HepG2 (cell line): ENCODE data around the gene FAM168A. TPM values are rescaled to one million over a fixed set of nuclear protein-coding genes. Genes with fewer than 3 reads are reported as not detected.
A peak's percentile ranks its signal among the peaks of the same experiment; 100 is the strongest.

Experiments used
- ATAC-seq: fragments of 200-7000 bp; cut with Tn5 transposase; 3 replicates; pipeline ENCODE4 v1.9.1; 2020; ENCODE audit warnings: mild to moderate bottlenecking, moderate library complexity
- BruUV-seq: library from RNA; stranded (reverse); fragments of 400-500 nt; replicated peaks from 2 replicates; lab custom pipeline; 2021; lab: Mats Ljungman, UMichigan
- CTCF ChIA-PET: fragments of 300-600 bp; formaldehyde crosslinking; extraction: SDS; loops from one replicate; lab custom pipeline; 2021; ENCODE audit warnings: low total read pairs, inconsistent platforms, low intra/inter-chr PET ratio; lab: Yijun Ruan, JAX
- POLR2A ChIA-PET: fragments of 350-600 bp; sonication (Branson Sonifier 250); formaldehyde crosslinking; loops from one replicate; lab custom pipeline; 2020; ENCODE audit warnings: antibody characterized with exemption, inconsistent platforms; lab: Yijun Ruan, JAX
- DNase-seq: peaks from one replicate; pipeline ENCODE4 v3.0.0-alpha.2; 2015; ENCODE audit warnings: low spot score
- FAIRE-seq: peaks from 3 replicates; lab custom pipeline; 2011; peaks lifted over from hg19 to GRCh38; lab: Jason Lieb, UNC
- H2AFZ ChIP-seq: one replicate; pipeline ENCODE4 v1.6.1; 2011; ENCODE audit warnings: low read length, inconsistent platforms
- H3K27ac ChIP-seq: fragments of 300-600 bp; 3 replicates; pipeline ENCODE4 v1.8.0; 2011; ENCODE audit warnings: mixed run types, mild to moderate bottlenecking, mixed read lengths, low read length, inconsistent platforms; ENCODE audit not compliant: insufficient read depth; ENCODE audit errors: extremely low read length
- H3K27me3 ChIP-seq, 2 experiments: fragments of 200-600 bp in 1 of 2; 2 replicates in 1 of 2; 3 replicates in 1 of 2; pipeline versions ENCODE4 v1.6.0 to v1.8.0; 2011; ENCODE audit warnings: low read length in 2 of 2, mild to moderate bottlenecking in 2 of 2, moderate library complexity in 2 of 2, inconsistent platforms in 1 of 2; ENCODE audit not compliant: insufficient read depth in 2 of 2, control insufficient read depth in 1 of 2
- H3K36me3 ChIP-seq, 2 experiments: fragments of 200-600 bp in 1 of 2; replicated peaks in 1 of 2; 2 replicates in 1 of 2; 3 replicates in 1 of 2; pipeline versions ENCODE4 v1.5.1 to v1.8.0; 2011; ENCODE audit warnings: low read length in 2 of 2, inconsistent platforms in 1 of 2; ENCODE audit not compliant: insufficient read depth in 2 of 2, control insufficient read depth in 1 of 2
- H3K4me1 ChIP-seq: 2 replicates; pipeline ENCODE4 v1.5.1; 2012; ENCODE audit warnings: low read length, inconsistent platforms; ENCODE audit not compliant: insufficient read depth
- H3K4me2 ChIP-seq: 2 replicates; pipeline ENCODE4 v1.6.0; 2011; ENCODE audit warnings: low read depth, low read length, inconsistent platforms
- H3K4me3 ChIP-seq, 3 experiments: fragments of 200-600 bp in 1 of 3; sonication (generic), shearing (Covaris generic) in 1 of 3; replicated peaks in 1 of 3; 2 replicates each; pipeline ENCODE4 v1.5.1; 2011 to 2016; ENCODE audit warnings: low read length in 3 of 3, inconsistent platforms in 2 of 3, low read depth in 2 of 3, mild to moderate bottlenecking in 2 of 3, control low read depth in 1 of 3, mixed read lengths in 1 of 3; ENCODE audit not compliant: insufficient read depth in 1 of 3
- H3K79me2 ChIP-seq: one replicate; pipeline ENCODE4 v1.6.1; 2011; ENCODE audit warnings: low read length, inconsistent platforms; ENCODE audit not compliant: insufficient read depth
- H3K9ac ChIP-seq: 2 replicates; pipeline ENCODE4 v1.6.0; 2011; ENCODE audit warnings: mild to moderate bottlenecking, low read depth, low read length, inconsistent platforms; ENCODE audit not compliant: insufficient read depth
- H3K9me3 ChIP-seq: 2 replicates; pipeline ENCODE4 v1.5.1; 2012; ENCODE audit warnings: mild to moderate bottlenecking, low read length
- H4K20me1 ChIP-seq: 2 replicates; pipeline ENCODE4 v1.6.0; 2011; ENCODE audit warnings: inconsistent platforms, mild to moderate bottlenecking, low read length, moderate library complexity; ENCODE audit not compliant: insufficient read depth
- ATF1 ChIP-seq: IDR thresholded peaks from 2 replicates; pipeline ENCODE4 v1.6.1; 2016; ENCODE audit warnings: mild to moderate bottlenecking, control low read depth
- KMT2A ChIP-seq: sonication (generic); formaldehyde crosslinking; IDR thresholded peaks from 2 replicates; pipeline ENCODE4 v1.4.0; 2020; ENCODE audit warnings: missing genetic modification reagents
- NCOA2 ChIP-seq: sonication (generic); formaldehyde crosslinking; IDR thresholded peaks from 2 replicates; pipeline ENCODE4 v1.8.0; 2022; ENCODE audit warnings: inconsistent platforms
- SIX4 ChIP-seq: sonication (generic); formaldehyde crosslinking; IDR thresholded peaks from 2 replicates; pipeline ENCODE4 v1.4.0; 2020; ENCODE audit warnings: missing genetic modification reagents
- SKI ChIP-seq: fragments of 450-650 bp; IDR thresholded peaks from one replicate; pipeline ENCODE4 v1.6.1; 2018; ENCODE audit warnings: mild to moderate bottlenecking; ENCODE audit not compliant: partially characterized antibody
- SMAD3 ChIP-seq: sonication (generic); formaldehyde crosslinking; IDR thresholded peaks from 2 replicates; pipeline ENCODE4 v1.4.0; 2020; ENCODE audit warnings: missing genetic modification reagents
- SOX13 ChIP-seq, 3 experiments: fragments of 450-650 bp in 1 of 3; sonication (generic) in 1 of 3; formaldehyde crosslinking in 1 of 3; IDR thresholded peaks in 2 of 3; conservative IDR thresholded peaks in 1 of 3; 2 replicates each; pipeline versions ENCODE4 v1.5.0 to v1.6.1; 2016 to 2020; ENCODE audit warnings: antibody characterized with exemption in 1 of 3, mild to moderate bottlenecking in 1 of 3, missing compliant biosample characterization in 1 of 3, missing genetic modification reagents in 1 of 3, moderate library complexity in 1 of 3
- SOX6 ChIP-seq, 2 experiments: fragments of 450-650 bp in 1 of 2; sonication (generic) in 1 of 2; formaldehyde crosslinking in 1 of 2; IDR thresholded peaks; 2 replicates each; pipeline versions ENCODE4 v1.4.0 to v1.6.1; 2017 to 2020; ENCODE audit warnings: antibody characterized with exemption in 1 of 2, mild to moderate bottlenecking in 1 of 2, missing genetic modification reagents in 1 of 2
- STAT5B ChIP-seq: sonication (generic); formaldehyde crosslinking; IDR thresholded peaks from 2 replicates; pipeline ENCODE4 v1.4.0; 2020; ENCODE audit warnings: missing genetic modification reagents
- TCF7L2 ChIP-seq: IDR thresholded peaks from 2 replicates; pipeline ENCODE4 v1.6.1; 2011; ENCODE audit warnings: mild to moderate bottlenecking, low read depth, low read length, moderate library complexity
- TEAD3 ChIP-seq: optimal IDR thresholded peaks from 2 replicates; pipeline ENCODE3; 2016; ENCODE audit warnings: borderline replicate concordance
- WIZ ChIP-seq: sonication (generic); formaldehyde crosslinking; IDR thresholded peaks from 2 replicates; pipeline ENCODE4 v1.5.1; 2020; ENCODE audit warnings: mild to moderate bottlenecking, missing genetic modification reagents
- ZNF749 ChIP-seq: sonication (generic); formaldehyde crosslinking; IDR thresholded peaks from 2 replicates; pipeline ENCODE4 v1.8.0; 2022; ENCODE audit warnings: mild to moderate bottlenecking, missing genetic modification reagents, moderate library complexity, borderline replicate concordance
- WGBS: methylation state at CpG from one replicate; pipeline ENCODE4 v1.1.6; 2017; ENCODE audit warnings: low lambda C conversion rate; 5-methylcytosine and 5-hydroxymethylcytosine counted together
- in situ Hi-C: cut with HindIII; loops from 2 replicates; pipeline ENCODE4 v1.10.0; 2017; ENCODE audit warnings: low pct_unique_long_range_greater_than_20kb; ENCODE audit not compliant: extremely low pct_ligation_motif_present
- intact Hi-C: fragments of 100-400 bp; cut with micrococcal nuclease; formaldehyde crosslinking; loops from one replicate; pipeline ENCODE4 v1.10.0; 2022; ENCODE audit not compliant: unreplicated experiment
- polyA plus RNA-seq, 8 experiments: library from polyadenylated mRNA; depleted of rRNA in 3 of 8; stranded (reverse) in 7 of 8; unstranded in 1 of 8; fragments of >200 nt; fragmentation: Illumina TruSeq in 4 of 8; extraction: Trizol in 4 of 8; gene quantifications; 2 replicates each; pipeline versions ENCODE4 v1.2.1 to v1.2.3, GENCODE V29; 2011 to 2016; ENCODE audit warnings: low read depth in 4 of 8, missing spikeins in 1 of 8, mixed read lengths in 1 of 8; ENCODE audit not compliant: insufficient read depth in 1 of 8
- total RNA-seq, 5 experiments: library from RNA; depleted of rRNA; stranded (reverse); fragments of >200 nt; fragmentation: Illumina TruSeq; extraction: Trizol; gene quantifications; 2 replicates each; pipeline ENCODE4 v1.2.3, GENCODE V29; 2016; ENCODE audit warnings: low read depth in 1 of 5
- TF ChIP-seq, protein P1 (sequence below): IDR thresholded peaks from 2 replicates; pipeline ENCODE4 v1.6.1; 2016; ENCODE audit warnings: missing genetic modification reagents, missing compliant biosample characterization
- TF ChIP-seq, protein P2 (sequence below): sonication (generic); formaldehyde crosslinking; IDR thresholded peaks from 2 replicates; pipeline ENCODE4 v1.5.1; 2020; ENCODE audit warnings: mild to moderate bottlenecking, missing genetic modification reagents
- TF ChIP-seq, protein P3 (sequence below): sonication (generic); formaldehyde crosslinking; IDR thresholded peaks from 2 replicates; pipeline ENCODE4 v1.5.1; 2020; ENCODE audit warnings: mild to moderate bottlenecking, missing genetic modification reagents, moderate library complexity
- TF ChIP-seq, protein P4 (sequence below): sonication (generic); formaldehyde crosslinking; IDR thresholded peaks from 2 replicates; pipeline ENCODE4 v1.5.0; 2020; ENCODE audit warnings: mild to moderate bottlenecking, missing genetic modification reagents

FAM168A gene
- total and polyA plus RNA-seq, 2 of the 13 experiments (the other 11 are each of a cell fraction or from before 2014, with no cell fraction given), result 13.9 to 15.8 TPM

DNA sequence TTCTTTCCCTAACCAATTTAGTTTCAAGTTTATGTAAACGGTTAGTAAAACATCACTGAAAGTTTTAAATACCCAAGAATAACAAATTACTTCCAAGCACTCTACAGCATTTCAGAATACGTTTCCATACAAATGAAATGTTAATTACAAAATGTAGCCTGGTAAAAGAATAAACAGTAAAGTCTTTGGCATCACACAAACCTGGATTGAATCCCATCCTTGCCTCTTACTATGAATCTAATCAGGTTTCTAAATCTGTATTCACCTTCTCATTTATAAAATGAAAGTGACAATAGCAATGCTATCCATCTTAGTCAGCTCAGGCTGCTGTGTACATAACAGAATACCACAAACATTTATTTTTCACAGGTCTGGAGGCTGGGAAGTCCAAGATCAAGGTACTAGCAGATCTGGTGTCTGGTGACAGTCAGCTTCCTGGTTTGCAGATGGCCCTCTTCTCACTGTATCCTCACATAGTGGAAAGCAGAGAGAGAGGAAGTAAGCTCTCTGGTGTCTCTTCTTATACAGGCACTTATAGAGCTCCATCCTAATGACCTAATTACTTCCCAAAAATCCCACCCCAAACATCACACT, 19.2 kb downstream of the FAM168A start:
- Histone ChIP-seq H3K4me1 (peaks cover 17% of the 10 kb centered on the region), H3K27ac (no peak overlapping the region), H3K9ac (no peak overlapping the region), H3K36me3 (peaks cover 0 to 4% of the 10 kb centered on the region in 2 experiments; a peak in 1 of 5 replicates), H3K4me3 (no peak overlapping the region), H3K9me3 (no peaks in the 10 kb centered on the region), H3K4me2 (no peak overlapping the region), H4K20me1 (peaks cover 4% of the 10 kb centered on the region; the same call in 1 of the 2 replicates), H3K79me2 (peaks cover 2% of the 10 kb centered on the region), H2AFZ (no peak overlapping the region), H3K27me3 (no peaks in the 10 kb centered on the region)
- in situ Hi-C loops (no loop called here), intact Hi-C loops (no loop called here)
- ChIA-PET CTCF (no interaction called here), POLR2A (no interaction called here)
- FAIRE-seq (no peak), ATAC-seq (peak; percentile 69; the same call in 2 of the 3 replicates), DNase-seq (peak; percentile 38)
- no TSS peak for BruUV-seq
- WGBS, result 90% methylated on average over 2 of the region's 2 CpGs
- TF ChIP-seq ATF1 (CRISPR knock-in tag) (no peak), STAT5B (no peak), ZNF749 (CRISPR knock-in tag) (no peak), TCF7L2 (no peak), WIZ (CRISPR knock-in tag) (no peak), TEAD3 (CRISPR knock-in tag) (peak; percentile 11), KMT2A (CRISPR knock-in tag) (no peak), NCOA2 (CRISPR knock-in tag) (no peak), SKI (peak; percentile 61), SOX6 (IDR thresholded peaks at IDR 0.05) (no peak), SOX6 (CRISPR knock-in tag; IDR thresholded peaks at IDR 0.05) (no peak), SIX4 (no peak), SOX13 (IDR thresholded peaks at IDR 0.05) (no peak), SOX13 (CRISPR knock-in tag; conservative IDR thresholded peaks at IDR 0.05 in 1 of 2, IDR thresholded peaks at IDR 0.05 in 1 of 2) (peak in 1 of 2 experiments; percentile 31; a peak in 1 of 4 replicates), SMAD3 (CRISPR knock-in tag) (no peak)
- TF ChIP-seq, protein P1, sequence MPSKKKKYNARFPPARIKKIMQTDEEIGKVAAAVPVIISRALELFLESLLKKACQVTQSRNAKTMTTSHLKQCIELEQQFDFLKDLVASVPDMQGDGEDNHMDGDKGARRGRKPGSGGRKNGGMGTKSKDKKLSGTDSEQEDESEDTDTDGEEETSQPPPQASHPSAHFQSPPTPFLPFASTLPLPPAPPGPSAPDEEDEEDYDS (CRISPR knock-in tag), result no peak
- TF ChIP-seq, protein P2, sequence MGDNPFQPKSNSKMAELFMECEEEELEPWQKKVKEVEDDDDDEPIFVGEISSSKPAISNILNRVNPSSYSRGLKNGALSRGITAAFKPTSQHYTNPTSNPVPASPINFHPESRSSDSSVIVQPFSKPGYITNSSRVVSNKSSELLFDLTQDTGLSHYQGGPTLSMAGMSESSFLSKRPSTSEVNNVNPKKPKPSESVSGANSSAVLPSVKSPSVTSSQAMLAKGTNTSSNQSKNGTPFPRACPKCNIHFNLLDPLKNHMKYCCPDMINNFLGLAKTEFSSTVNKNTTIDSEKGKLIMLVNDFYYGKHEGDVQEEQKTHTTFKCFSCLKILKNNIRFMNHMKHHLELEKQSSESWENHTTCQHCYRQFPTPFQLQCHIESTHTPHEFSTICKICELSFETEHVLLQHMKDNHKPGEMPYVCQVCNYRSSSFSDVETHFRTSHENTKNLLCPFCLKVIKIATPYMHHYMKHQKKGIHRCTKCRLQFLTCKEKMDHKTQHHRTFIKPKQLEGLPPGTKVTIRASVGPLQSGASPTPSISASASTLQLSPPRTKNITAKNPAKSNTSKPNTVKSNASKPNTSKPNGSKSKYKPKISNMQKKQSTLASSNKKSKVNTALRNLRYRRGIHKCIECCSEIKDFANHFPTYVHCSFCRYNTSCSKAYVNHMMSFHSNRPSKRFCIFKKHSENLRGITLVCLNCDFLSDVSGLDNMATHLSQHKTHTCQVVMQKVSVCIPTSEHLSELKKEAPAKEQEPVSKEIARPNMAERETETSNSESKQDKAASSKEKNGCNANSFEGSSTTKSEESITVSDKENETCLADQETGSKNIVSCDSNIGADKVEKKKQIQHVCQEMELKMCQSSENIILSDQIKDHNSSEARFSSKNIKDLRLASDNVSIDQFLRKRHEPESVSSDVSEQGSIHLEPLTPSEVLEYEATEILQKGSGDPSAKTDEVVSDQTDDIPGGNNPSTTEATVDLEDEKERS, result no peak
- TF ChIP-seq, protein P3, sequence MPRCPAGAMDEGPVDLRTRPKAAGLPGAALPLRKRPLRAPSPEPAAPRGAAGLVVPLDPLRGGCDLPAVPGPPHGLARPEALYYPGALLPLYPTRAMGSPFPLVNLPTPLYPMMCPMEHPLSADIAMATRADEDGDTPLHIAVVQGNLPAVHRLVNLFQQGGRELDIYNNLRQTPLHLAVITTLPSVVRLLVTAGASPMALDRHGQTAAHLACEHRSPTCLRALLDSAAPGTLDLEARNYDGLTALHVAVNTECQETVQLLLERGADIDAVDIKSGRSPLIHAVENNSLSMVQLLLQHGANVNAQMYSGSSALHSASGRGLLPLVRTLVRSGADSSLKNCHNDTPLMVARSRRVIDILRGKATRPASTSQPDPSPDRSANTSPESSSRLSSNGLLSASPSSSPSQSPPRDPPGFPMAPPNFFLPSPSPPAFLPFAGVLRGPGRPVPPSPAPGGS (CRISPR knock-in tag), result no peak
- TF ChIP-seq, protein P4, sequence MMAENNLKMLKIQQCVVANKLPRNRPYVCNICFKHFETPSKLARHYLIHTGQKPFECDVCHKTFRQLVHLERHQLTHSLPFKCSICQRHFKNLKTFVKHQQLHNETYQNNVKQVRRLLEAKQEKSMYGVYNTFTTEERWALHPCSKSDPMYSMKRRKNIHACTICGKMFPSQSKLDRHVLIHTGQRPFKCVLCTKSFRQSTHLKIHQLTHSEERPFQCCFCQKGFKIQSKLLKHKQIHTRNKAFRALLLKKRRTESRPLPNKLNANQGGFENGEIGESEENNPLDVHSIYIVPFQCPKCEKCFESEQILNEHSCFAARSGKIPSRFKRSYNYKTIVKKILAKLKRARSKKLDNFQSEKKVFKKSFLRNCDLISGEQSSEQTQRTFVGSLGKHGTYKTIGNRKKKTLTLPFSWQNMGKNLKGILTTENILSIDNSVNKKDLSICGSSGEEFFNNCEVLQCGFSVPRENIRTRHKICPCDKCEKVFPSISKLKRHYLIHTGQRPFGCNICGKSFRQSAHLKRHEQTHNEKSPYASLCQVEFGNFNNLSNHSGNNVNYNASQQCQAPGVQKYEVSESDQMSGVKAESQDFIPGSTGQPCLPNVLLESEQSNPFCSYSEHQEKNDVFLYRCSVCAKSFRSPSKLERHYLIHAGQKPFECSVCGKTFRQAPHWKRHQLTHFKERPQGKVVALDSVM (CRISPR knock-in tag), result no peak
